Measurements from ENCODE around the gene KIF6.
"Not testable (repeated sequence)": the region's sequence is repeated elsewhere in the genome, so short reads cannot be mapped to it uniquely, and the experiment has no call there.

Gene KIF6

GRCh38 chr6:39695447-39695846, 29.8 kb downstream of the KIF6 start:
- no peaks in the 10 kb centered on the region for H3K9me3 Mint-ChIP-seq
- H3K36me3 Mint-ChIP-seq (ENCODE audit: low read depth), result no peaks in the 10 kb centered on the region
- H3K4me3 Mint-ChIP-seq, result no peak overlapping the region
- H3K27me3 Mint-ChIP-seq, result peaks cover 26% of the 10 kb centered on the region
- no peaks in the 10 kb centered on the region for H3K4me1 Mint-ChIP-seq (ENCODE audit: low read depth)
- DNase-seq, result no peak
- H3K27ac Mint-ChIP-seq, result no peak overlapping the region

GRCh38 chr6:39693206-39693605, 32.0 kb downstream of the KIF6 start:
- DNase-seq, result no peak
- Mint-ChIP-seq H3K4me3 (no peak overlapping the region), H3K9me3 (no peaks in the 10 kb centered on the region), H3K36me3 (ENCODE audit: low read depth) (no peaks in the 10 kb centered on the region), H3K4me1 (ENCODE audit: low read depth) (no peaks in the 10 kb centered on the region), H3K27ac (no peak overlapping the region), H3K27me3 (peaks cover 31% of the 10 kb centered on the region)

- no peak for DNase-seq
- Mint-ChIP-seq H3K4me1 (ENCODE audit: low read depth) (no peaks in the 10 kb centered on the region), H3K27ac (no peak overlapping the region), H3K36me3 (ENCODE audit: low read depth) (no peaks in the 10 kb centered on the region), H3K27me3 (peaks cover 47% of the 10 kb centered on the region), H3K9me3 (no peaks in the 10 kb centered on the region), H3K4me3 (no peak overlapping the region)
These were observed 36.7 kb downstream of the KIF6 start for GRCh38 chr6:39688494-39688893.

GRCh38 chr6:39686976-39687375, 38.2 kb downstream of the KIF6 start:
- Mint-ChIP-seq H3K4me1 (ENCODE audit: low read depth) (no peaks in the 10 kb centered on the region), H3K4me3 (no peak overlapping the region), H3K27me3 (peaks cover 35% of the 10 kb centered on the region), H3K36me3 (ENCODE audit: low read depth) (no peaks in the 10 kb centered on the region), H3K27ac (no peak overlapping the region), H3K9me3 (no peaks in the 10 kb centered on the region)
- no peak for DNase-seq

- Mint-ChIP-seq H3K27me3 (peaks cover 35% of the 10 kb centered on the region), H3K4me3 (no peak overlapping the region), H3K27ac (no peak overlapping the region), H3K36me3 (ENCODE audit: low read depth) (no peaks in the 10 kb centered on the region), H3K4me1 (ENCODE audit: low read depth) (no peaks in the 10 kb centered on the region), H3K9me3 (no peaks in the 10 kb centered on the region)
- no peak for DNase-seq
These were observed 39.3 kb downstream of the KIF6 start for GRCh38 chr6:39685938-39686337.

- H3K4me3 Mint-ChIP-seq, result no peak overlapping the region
- DNase-seq, result no peak
- H3K27me3 Mint-ChIP-seq, result peaks cover 33% of the 10 kb centered on the region
- H3K36me3 Mint-ChIP-seq (ENCODE audit: low read depth), result no peaks in the 10 kb centered on the region
- no peaks in the 10 kb centered on the region for H3K9me3 Mint-ChIP-seq
- no peaks in the 10 kb centered on the region for H3K4me1 Mint-ChIP-seq (ENCODE audit: low read depth)
- no peak overlapping the region for H3K27ac Mint-ChIP-seq
These were observed 39.8 kb downstream of the KIF6 start for GRCh38 chr6:39685489-39685826.

- Mint-ChIP-seq H3K27ac (no peak overlapping the region), H3K27me3 (peaks cover 32% of the 10 kb centered on the region), H3K36me3 (ENCODE audit: low read depth) (no peaks in the 10 kb centered on the region), H3K4me1 (ENCODE audit: low read depth) (no peaks in the 10 kb centered on the region), H3K4me3 (no peak overlapping the region), H3K9me3 (no peaks in the 10 kb centered on the region)
- no peak for DNase-seq
These were observed 40.3 kb downstream of the KIF6 start for GRCh38 chr6:39684790-39685488.

- Mint-ChIP-seq H3K4me3 (no peak overlapping the region), H3K9me3 (no peaks in the 10 kb centered on the region), H3K27ac (no peak overlapping the region), H3K4me1 (ENCODE audit: low read depth) (no peaks in the 10 kb centered on the region), H3K36me3 (ENCODE audit: low read depth) (no peaks in the 10 kb centered on the region), H3K27me3 (peaks cover 26% of the 10 kb centered on the region)
- DNase-seq, result no peak
These were observed 43.5 kb downstream of the KIF6 start for GRCh38 chr6:39681674-39682121.

GRCh38 chr6:39678914-39679313, 46.3 kb downstream of the KIF6 start:
- Mint-ChIP-seq H3K9me3 (no peaks in the 10 kb centered on the region), H3K4me3 (no peak overlapping the region), H3K4me1 (ENCODE audit: low read depth) (no peaks in the 10 kb centered on the region), H3K36me3 (ENCODE audit: low read depth) (no peaks in the 10 kb centered on the region), H3K27ac (no peak overlapping the region), H3K27me3 (peaks cover 25% of the 10 kb centered on the region)
- no peak for DNase-seq

GRCh38 chr6:39677318-39677717, 47.9 kb downstream of the KIF6 start:
- H3K4me1 Mint-ChIP-seq (ENCODE audit: low read depth), result not testable (repeated sequence)

GRCh38 chr6:39670519-39670918, 54.7 kb downstream of the KIF6 start:
- Mint-ChIP-seq H3K4me3 (no peak overlapping the region), H3K27me3 (peaks cover 43% of the 10 kb centered on the region)

More at GRCh38 chr6:39677318-39677717, 47.9 kb downstream of the KIF6 start:
- H3K9me3 Mint-ChIP-seq; DNase-seq; H3K4me3 Mint-ChIP-seq; H3K36me3 Mint-ChIP-seq (ENCODE audit: low read depth); H3K27ac Mint-ChIP-seq: not testable (repeated sequence)
- peaks cover 30% of the 10 kb centered on the region for H3K27me3 Mint-ChIP-seq

GRCh38 chr6:39669973-39670342, 55.2 kb downstream of the KIF6 start:
- no peaks in the 10 kb centered on the region for H3K36me3 Mint-ChIP-seq (ENCODE audit: low read depth)
- no peak for DNase-seq
- H3K4me1 Mint-ChIP-seq (ENCODE audit: low read depth), result no peaks in the 10 kb centered on the region
- no peak overlapping the region for H3K4me3 Mint-ChIP-seq
- H3K9me3 Mint-ChIP-seq, result peaks cover 4% of the 10 kb centered on the region
- no peak overlapping the region for H3K27ac Mint-ChIP-seq
- peaks cover 46% of the 10 kb centered on the region for H3K27me3 Mint-ChIP-seq

More at GRCh38 chr6:39670519-39670918, 54.7 kb downstream of the KIF6 start:
- H3K36me3 Mint-ChIP-seq (ENCODE audit: low read depth), result no peaks in the 10 kb centered on the region
- DNase-seq, result no peak
- H3K27ac Mint-ChIP-seq, result no peak overlapping the region
- H3K4me1 Mint-ChIP-seq (ENCODE audit: low read depth), result no peaks in the 10 kb centered on the region
- peaks cover 4% of the 10 kb centered on the region for H3K9me3 Mint-ChIP-seq

GRCh38 chr6:39669207-39669972, 55.8 kb downstream of the KIF6 start:
- no peaks in the 10 kb centered on the region for H3K36me3 Mint-ChIP-seq (ENCODE audit: low read depth)
- DNase-seq, result no peak
- peaks cover 4% of the 10 kb centered on the region for H3K9me3 Mint-ChIP-seq
- H3K27ac Mint-ChIP-seq, result no peak overlapping the region
- H3K27me3 Mint-ChIP-seq, result peaks cover 44% of the 10 kb centered on the region
- H3K4me3 Mint-ChIP-seq, result no peak overlapping the region
- H3K4me1 Mint-ChIP-seq (ENCODE audit: low read depth), result no peaks in the 10 kb centered on the region

GRCh38 chr6:39666706-39667489, 58.3 kb downstream of the KIF6 start:
- H3K36me3 Mint-ChIP-seq (ENCODE audit: low read depth), result no peaks in the 10 kb centered on the region
- peaks cover 47% of the 10 kb centered on the region for H3K27me3 Mint-ChIP-seq
- no peaks in the 10 kb centered on the region for H3K9me3 Mint-ChIP-seq
- no peak overlapping the region for H3K27ac Mint-ChIP-seq
- DNase-seq, result no peak
- no peaks in the 10 kb centered on the region for H3K4me1 Mint-ChIP-seq (ENCODE audit: low read depth)
- H3K4me3 Mint-ChIP-seq, result no peak overlapping the region

- no peaks in the 10 kb centered on the region for H3K4me1 Mint-ChIP-seq (ENCODE audit: low read depth)
- H3K9me3 Mint-ChIP-seq, result no peaks in the 10 kb centered on the region
- no peak overlapping the region for H3K4me3 Mint-ChIP-seq
- H3K27ac Mint-ChIP-seq, result no peak overlapping the region
- DNase-seq, result no peak
- H3K27me3 Mint-ChIP-seq, result peaks cover 44% of the 10 kb centered on the region
- no peaks in the 10 kb centered on the region for H3K36me3 Mint-ChIP-seq (ENCODE audit: low read depth)
These were observed 59.3 kb downstream of the KIF6 start for GRCh38 chr6:39665861-39666260.
